SHP77 (cell line): Measurements from ENCODE around the gene VAMP5.
A peak's percentile ranks its signal among the peaks of the same experiment; 100 is the strongest.
"Not testable (repeated sequence)": the region's sequence is repeated elsewhere in the genome, so short reads cannot be mapped to it uniquely, and the experiment has no call there.

Experiments used
- DNase-seq, 2 experiments: peaks; one replicate each; lab custom pipeline; 2025; lab: John Stamatoyannopoulos, UW

VAMP5 gene

DNA sequence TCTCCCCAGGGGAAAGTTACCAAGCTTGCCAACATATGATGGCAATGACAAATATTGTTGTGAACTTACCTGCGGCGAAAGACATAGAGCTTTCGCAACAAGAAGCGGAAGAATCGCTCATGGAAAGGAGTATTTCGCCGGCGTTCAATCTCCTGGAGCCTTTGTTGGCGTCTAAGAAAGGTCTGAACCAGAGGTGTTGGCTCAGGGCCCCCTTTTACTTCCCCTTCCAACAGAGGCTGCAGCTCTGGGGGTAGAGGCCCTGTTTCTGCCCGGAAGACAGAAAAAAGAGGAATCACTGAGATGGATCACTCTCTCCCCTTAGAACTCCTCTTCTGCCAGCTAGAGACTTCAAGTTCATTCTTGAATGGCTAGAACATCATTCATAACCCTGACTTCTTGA, 33.7 kb upstream of the VAMP5 start:
- DNase-seq: no peak

DNA sequence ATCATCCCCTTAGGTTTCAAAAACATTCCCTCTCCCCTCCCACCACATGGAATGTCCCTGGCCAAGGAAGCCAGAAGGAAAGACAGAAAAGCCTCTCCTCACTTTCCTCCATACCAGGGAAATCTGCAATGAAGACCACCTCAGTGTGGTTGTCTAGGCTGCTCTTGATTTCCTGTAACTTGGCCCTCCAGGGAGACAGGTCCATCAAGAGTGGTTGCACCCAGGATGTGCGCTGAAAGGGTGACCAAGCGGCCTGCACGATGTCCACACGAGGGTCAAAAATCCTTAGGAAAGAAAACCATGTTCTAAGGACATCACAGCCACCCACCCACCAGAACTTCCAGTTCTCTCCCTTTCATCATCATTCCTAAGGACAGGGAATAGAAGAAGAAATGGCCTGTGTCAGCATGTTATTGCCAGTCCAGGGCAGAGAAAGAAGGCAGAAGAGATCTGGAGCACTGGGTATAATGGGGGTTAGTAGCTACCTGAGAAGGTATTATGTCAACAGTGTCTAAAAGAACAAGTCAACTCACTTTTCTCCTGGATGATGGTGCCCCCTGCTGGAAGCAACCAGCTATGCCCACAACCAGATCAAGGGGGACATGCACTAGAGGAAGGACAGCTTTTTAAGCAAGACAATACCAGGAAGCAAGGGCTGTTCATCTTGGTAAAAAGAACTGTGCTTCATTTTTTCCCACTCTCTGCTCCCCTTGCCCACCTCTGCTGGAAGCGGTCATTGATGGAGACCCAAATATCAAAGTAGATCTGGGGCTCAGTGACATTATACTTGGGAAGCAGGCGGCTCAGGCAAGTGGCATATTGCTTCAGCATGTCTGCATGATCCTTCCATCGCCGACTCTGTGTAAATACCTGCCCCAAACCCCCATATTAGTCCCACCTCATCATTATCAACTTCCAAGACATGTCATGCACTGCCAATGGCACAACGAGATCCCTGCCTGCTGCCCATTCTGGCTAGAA, 32.2 kb upstream of the VAMP5 start:
- peak; percentile 48 to 75 for DNase-seq

DNA sequence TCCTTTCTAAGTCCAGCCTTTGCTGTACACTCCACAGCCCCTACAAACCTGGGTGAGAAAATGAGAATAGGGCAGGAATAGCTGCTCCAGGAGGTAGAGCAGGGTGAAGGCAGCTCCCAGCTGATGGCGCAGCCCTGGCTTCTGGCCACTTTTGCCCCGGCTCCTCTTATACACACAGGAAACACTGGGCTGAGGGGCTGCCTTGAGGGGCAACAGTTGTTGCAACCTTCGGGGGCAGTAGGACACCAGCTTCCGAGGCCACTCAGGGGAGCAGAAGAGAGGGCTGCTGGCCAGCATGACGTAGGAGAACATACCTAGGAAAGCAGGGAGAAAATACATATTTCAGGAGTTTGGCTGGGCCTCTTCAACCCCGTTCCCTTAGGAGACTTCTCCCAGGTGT, 31.0 kb upstream of the VAMP5 start:
- no peak for DNase-seq

DNA sequence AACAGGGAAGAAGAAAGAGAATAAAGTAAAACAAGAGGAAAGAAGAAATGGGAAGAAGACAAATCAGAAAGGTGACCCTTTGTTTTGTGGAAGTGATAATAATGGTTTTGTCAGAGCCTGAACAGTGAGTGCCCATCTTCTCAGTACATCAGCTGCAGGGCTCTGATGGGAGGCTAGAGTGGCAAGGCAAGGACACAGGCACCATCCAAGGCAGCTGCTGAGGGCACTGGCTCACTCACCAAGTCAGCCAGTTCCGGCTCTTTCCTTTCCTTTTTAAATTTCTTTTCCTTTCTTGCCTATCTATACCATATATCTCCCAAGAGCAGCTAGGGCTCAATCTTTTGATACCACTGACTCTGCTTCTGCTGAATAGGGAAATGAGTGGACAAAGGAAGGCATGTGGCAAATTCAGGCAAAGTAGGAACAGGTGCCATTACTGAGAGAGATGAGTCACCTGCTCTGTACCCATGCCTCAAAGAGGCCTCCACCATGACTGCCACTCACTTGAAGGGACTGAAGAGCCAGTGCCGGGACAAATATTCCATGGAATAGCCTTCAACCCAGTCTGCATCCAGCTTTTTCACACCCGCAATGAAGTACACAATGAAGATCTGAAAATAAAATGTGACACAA, 29.1 kb upstream of the VAMP5 start:
- no peak for DNase-seq

DNA sequence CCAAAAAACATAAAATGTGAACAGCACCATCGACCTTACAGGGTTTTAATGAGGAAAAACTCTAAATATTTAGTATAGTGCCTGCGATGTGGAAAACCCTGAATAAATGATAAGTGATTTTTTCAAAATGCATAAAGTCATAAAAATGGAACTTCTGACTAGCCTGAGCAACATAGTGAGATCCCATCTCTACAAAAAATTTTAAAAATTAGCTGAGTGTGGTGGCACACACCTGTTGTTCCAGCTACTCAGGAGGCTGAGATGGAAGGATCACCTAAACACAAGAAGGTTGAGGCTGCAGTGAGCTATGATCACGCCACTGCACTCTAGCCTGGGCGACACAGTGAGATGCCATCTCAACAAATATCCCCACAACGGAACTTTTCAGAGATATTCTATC, 27.1 kb upstream of the VAMP5 start:
- DNase-seq: no peak

DNA sequence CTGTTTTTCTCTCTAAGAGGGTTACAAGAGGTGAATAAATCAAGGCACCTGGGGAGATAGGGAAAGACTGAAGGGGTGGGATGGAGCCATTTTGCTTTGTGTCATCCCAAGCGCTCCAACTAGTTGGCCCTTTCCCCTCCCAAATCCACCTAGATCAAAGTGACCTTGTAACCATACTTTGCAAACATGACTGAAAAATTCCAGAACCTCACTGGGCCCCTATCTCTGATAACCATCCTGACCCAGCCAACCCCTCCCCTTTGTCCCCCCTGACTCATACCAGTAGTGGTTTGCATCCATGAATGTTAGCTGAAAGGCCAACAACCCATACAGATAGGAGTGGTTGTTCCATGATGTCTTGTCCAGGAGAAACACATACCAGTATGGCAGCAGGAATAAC, 26.1 kb upstream of the VAMP5 start:
- DNase-seq: no peak

DNA sequence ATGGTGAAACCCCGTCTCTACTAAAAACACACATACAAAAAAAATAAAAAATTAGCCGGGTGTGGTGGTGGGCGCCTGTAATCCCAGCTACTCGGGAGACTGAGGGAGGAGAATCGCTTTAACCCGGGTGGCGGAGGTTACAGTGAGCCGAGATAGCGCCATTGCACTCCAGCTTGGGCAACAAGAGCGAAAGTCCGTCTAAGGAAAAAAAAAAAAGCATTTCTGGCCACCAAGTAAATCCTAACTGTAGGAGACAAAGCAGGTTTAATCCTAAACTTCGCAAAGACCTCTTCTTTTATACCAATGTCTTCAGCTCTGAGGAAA, 23.9 kb upstream of the VAMP5 start:
- not testable (repeated sequence) for DNase-seq

DNA sequence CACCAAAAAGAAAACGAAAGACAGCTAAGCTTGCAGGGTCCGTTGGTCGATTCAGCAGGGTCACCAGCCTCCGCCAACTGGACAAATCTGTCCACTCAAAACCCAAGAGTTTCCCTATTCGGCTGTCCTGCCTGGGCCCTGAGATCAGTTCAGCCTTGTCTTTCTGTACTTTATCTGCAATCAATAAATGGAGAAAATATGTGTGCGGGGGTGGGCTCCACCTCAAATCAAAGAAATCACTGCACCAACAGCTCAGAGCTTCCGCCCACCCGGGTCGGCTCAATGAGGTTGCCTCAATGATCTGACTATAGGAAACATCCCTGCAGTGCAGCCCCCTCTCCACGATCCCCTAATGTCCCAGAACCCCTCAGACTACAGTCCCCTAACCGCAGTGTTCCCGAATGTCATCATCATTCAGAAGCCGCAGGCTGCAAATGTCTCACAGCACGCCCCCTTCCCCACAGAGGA, 23.4 kb upstream of the VAMP5 start:
- no peak for DNase-seq

DNA sequence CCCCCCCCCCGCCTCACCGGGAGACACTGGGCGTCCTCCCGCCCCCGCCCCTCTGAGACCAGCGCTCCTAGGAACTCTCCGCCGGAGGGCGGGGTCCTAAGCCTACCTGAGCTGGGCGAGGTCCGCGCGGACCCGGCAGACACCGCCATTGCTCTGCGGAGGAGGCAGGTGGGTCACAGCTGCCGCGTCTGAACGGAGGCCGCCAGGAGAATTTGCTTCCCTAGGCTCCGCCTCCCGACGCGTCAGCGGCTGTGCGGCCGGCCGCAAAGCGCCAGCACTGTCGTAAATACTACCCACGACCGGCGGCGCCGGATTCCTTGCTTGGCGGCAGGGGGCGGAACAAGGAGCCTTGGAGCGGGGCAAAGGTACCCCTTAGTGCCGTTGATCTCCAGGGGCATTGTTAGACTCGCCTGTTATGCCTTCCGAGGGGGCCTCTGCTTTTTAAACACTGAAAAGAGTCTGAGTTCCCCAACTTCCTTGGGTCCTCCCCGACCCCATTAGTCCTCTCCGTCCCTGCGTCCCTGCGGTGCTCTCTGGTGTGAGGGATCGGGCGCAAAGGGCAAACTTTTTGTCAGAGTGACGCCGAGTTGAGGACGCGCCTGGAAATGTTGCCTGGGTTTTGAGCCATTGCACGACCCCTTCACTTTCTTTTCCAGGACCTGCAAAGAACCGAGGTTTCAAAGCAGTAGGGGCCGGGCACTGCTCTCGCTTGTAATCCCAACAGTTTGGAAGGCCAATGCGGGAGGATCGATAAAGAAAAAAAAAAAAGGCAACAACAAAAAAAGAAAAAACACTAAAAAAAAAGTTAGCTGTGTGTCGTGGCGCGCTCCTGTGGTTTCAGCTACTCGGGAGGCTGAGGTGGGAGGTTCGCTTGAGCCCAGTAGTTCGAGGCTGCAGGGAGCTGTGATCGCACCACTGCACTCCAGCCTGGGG, 22.7 kb upstream of the VAMP5 start, which contains the start of gene GGCX:
Gene GGCX, minus strand, starts transcription at position 214 of the 933 bp plus-strand sequence. Its CDS starts 65 bp downstream, at position 149.
- DNase-seq: peak; percentile 94 to 97

DNA sequence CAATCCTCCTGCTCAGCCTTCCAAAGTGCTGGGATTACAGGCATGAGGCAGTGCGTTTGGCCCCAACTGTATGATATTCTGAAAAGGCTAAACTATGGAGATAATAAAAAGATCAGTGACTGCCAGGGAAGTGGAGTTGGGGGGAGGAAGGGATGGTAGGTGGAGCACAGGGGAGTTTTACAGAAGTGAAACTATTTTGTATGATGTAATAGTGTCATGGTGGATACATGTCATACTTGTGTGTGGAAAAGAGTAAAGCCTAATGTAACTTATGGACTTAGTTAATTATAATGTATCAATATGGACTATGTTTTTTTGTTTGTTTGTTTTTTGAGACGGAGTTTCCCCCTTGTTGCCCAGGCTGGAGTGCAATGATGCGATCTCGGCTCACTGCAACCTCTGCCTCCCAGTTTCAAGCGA, 20.1 kb upstream of the VAMP5 start:
- no peak for DNase-seq

DNA sequence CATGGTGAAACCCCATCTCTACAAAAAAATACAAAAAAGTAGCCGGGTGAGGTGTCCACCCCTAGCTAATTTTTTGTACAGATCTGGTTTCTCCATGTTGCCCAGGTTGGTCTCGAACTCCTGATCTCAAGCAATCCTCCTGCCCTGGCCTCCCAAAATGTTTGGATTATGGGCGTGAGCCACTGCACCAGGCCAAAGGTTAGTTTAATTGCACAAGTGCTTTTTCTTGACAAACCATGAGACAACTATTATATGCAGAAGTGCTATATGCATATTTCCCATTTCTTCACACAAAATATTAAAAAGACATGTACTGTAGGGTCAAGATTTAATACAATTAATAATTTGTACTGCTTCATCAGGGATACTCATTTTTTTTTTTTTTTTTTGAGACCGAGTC, 18.0 kb upstream of the VAMP5 start:
- no peak for DNase-seq

DNA sequence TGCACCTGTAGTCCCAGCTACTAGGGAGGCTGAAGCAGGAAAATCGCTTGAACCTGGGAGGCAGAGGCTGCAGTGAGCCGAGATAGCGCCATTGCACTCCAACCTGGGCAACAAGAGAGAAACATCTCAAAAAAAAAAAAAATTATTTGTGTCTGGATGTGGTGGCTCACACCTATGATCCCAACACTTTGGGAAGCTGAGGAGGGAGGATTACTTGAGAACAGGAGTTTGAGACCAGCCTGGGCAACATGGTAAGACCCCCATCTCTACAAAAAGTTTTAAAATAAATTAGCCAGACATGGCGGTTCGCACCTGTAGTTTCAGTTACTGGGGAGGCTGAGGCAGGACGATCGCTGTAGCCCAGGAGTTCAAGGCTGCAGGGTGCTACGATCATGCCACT, 8.5 kb upstream of the VAMP5 start:
- DNase-seq: no peak

DNA sequence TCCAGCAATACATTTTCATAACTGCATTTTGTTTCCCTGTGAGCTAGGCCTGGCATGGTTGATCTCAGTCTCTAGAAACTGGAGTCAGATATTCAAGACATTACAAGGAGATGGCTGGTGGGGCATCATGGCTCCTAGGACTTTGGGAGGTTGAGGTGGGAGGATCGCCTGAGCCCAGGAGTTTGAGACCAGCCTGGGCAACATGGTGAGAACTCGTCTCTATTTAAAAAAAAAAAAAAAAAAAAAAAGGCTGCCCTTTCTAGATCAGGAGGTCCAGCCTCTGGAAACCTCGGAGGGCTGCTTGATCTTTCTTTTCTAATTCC, 7.2 kb upstream of the VAMP5 start:
- DNase-seq: no peak

DNA sequence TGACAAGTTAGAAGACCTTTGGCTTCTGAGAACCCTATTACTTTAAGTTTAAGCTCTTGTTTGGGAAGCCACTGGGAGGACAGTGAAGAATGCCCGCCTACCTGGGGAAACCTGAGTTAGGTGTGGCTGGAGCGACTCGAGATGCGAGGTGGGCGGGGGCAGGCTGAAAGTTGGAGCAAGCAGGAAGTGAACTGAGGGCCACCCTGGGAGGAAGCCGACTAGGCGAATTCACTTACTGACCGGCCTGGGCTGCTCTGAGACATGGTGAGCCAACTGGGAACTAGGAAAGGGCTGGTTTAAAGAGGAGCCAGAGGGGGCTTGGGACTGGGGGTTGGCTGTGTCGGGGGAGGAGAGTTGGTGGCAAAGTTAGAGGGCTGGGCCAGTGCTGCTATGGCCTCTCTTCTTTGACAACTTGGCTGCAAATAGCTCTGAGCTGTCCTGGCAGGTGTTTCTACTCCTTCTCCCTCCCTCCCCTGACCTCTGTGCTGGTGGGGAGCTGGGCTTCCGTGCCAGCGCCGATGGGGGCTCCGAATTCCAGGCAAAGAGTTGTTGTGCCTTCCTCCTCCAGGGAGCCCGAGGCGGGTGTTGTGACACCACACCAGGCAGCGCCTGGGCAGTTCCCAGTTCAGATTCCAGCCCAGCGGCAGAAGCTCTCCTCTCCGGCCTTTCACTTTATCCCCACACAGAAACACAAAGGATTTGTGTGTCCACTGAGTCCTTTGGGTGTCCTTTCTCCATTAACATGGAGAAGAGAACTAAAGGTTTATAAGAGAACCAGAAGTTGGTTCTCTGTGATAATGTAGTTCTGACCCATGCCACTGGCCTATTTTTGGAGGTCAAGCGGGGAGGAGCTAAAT, 6.6 kb upstream of the VAMP5 start, which contains the start of gene VAMP8:
Gene VAMP8, plus strand, starts transcription at position 201 of the 857 bp plus-strand sequence. Its CDS starts 61 bp downstream, at position 262.
- no peak for DNase-seq

DNA sequence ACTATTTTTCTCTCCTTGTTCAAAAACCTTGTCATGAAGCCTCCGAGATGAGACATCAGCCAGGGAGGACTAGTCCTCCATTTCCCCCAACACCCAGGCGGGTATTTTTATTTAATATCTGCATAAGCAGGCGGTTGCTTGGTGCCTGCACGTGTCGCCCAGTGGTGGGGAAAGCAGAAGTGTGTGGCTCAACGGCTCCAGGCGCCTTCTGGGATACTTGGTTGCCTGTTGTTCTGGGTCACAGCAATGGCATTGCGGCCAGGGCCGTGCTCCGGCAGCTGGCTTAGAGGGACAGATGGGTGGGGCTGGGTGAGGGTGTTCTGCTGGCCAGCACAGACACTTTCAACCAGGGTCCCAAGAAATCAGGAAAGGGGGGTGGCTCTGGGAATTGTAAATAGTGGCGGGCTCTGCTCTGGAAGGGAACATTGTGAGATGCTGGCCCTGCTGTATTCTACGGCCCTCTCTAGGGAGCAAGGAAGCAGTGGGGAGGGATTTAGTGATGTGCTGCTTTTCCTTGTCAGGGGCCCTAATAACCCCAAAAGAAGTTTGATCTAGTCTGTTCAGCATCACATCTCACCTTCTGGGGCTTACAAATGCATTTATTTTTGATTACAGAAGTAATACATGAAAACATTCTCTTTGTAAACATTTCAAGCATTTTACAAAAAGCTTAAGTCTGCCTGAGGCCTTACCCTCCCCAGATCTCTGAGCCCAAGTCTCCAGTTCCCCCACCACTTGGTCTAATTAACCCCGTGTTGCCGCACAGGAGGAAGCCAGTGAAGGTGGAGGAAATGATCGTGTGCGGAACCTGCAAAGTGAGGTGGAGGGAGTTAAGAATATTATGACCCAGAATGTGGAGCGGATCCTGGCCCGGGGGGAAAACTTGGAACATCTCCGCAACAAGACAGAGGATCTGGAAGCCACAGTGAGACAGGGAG, 5.7 kb upstream of the VAMP5 start:
- no peak for DNase-seq

DNA sequence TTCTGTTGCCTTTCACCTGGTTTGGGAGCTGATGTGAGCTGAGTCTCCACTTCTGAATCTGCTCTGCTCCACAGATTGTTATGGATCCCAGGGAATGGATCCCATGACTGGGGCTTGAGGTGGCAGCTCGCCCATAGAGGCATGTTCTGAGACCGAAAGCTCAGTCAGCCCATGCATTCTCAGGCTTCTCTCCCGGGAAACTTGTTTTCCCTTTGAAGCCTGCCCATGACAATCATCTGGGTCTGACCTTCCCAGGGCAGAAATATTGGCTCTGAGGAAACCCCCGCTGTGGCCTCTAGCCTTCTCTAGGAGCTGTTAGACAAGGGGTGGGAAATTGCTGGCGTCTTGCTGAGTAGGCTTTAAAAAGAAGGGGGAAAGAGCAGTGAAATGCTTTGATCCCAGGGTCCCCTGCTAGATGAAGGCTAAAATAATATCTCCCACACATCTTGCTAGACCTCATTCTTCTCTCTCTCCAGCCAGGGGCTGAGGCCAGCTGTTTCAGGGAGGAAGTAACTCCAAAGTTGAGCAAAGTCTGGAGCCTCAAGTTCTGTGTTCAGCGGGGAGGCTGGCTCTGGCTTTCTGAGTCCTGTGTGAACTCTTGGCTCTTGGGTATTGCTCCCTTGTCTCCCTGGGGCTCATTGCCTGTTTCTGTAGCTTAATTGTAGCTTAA, 4.8 kb upstream of the VAMP5 start:
- no peak for DNase-seq

DNA sequence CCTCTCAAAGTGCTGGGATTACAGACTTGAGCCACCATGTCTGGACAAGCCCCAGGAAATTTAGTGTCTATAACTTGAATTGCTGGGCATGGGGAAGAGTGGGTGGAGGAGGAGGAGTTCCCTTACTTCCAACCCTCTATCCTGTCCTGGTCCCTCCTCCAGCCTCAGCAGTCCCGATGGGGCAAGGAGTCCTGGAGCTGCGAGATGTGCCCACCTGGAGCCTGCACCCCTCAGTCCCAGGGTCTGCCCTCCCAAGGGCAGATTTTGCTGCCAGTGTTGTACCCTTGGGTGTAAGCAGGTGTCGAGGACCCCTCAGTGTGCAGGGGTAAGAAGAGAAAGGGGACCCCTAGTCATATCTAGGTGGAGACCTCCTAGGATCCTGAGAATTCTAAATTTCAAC, 4.0 kb upstream of the VAMP5 start:
- no peak for DNase-seq

DNA sequence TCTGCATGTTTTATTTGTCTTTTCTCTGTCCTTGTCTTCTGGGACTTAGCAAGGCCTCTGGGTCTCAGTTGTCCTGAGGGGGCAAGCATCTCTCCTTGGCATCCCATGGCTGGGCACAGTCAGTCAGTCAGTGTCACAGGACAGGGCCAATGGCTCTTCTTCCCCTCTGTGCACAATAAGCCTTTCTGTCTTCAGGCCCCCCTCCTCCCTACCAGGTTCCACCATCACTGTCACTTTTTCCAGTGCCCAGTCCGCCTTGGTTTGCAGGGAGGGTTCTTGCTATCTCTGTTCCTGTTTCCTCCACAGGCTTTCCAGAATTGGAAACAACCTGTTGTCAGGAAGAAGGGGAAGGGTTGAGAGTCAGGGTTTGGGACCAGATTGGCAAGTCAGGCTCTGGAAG, 1.7 kb upstream of the VAMP5 start:
- no peak for DNase-seq

DNA sequence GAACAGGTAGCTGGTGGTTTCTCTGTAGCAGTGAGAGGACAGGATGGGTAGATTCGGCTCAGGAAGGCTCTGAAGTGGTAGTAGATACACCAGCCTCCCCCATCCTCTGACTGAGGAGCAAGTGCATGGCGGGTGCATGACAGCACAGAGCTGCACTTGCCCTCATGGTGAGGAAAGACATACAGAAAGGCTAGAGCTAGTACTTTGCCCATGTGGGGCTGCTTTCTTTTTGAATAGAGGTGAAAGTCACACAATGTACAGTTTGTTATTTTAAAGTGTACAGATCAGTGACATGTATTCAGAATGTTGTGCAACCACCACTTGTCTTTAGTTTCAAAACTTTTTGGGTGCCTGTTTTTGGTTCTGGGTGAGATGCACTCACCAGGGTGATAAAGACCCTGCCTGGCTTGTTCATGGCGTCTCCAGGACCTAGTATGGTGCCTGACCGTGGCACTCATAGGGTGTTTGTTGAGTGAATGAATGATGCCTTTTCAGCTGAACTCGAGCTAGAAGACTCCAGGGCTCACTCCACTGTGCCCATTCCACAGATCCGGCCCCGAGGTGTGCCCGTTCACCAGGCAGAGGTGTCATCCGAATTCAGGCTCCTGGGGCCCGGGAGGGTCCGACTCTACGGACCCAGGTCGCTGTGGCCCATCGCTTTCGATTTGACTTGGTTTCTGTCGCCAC, 421 bp upstream of the VAMP5 start:
- no peak for DNase-seq
